GM21360 (cell line): Measurements from ENCODE around the gene SPDYE4.
A peak's percentile ranks its signal among the peaks of the same experiment; 100 is the strongest.
"Not testable (repeated sequence)": the region's sequence is repeated elsewhere in the genome, so short reads cannot be mapped to it uniquely, and the experiment has no call there.

Experiments used
- ATAC-seq: cut with Tn5 transposase; IDR thresholded peaks from one replicate; pipeline ENCODE4 v1.9.1; 2021; ENCODE audit warnings: mild to moderate bottlenecking, moderate library complexity; ENCODE audit not compliant: unreplicated experiment

SPDYE4 gene

DNA sequence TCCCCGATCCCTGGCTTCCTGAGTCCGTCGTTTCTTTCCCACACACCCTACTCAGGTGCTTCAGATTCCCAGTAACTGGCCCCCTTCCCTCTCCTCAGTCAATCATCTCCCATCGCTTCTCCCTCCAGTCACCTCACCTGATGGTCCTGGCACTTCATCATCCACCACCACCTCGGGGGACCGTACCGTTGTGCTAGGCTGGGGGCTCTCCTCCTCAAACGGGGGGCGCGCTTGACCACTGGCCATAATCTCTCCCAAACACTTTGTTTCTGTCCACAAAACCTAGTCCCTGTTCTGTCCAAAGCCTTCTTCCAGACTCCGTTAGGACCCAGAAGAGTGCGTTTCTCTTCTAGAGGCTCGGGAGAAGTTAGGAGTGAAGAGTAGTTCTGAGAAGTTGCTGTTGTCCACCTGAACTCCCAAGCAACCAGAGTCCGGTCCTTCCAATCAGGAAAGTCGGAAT, at the start of gene SPDYE4:
TSS of gene SPDYE4 (minus strand) at position 410 of the 460 bp plus-strand sequence. CDS start at position 246, 164 bp downstream.
- ATAC-seq = no peak

GRCh38 chr17:8806926-8807550, 48.7 kb upstream of the SPDYE4 start:
- ATAC-seq = peak; percentile 68

GRCh38 chr17:8806253-8806925, 48.0 kb upstream of the SPDYE4 start:
- ATAC-seq = no peak

DNA sequence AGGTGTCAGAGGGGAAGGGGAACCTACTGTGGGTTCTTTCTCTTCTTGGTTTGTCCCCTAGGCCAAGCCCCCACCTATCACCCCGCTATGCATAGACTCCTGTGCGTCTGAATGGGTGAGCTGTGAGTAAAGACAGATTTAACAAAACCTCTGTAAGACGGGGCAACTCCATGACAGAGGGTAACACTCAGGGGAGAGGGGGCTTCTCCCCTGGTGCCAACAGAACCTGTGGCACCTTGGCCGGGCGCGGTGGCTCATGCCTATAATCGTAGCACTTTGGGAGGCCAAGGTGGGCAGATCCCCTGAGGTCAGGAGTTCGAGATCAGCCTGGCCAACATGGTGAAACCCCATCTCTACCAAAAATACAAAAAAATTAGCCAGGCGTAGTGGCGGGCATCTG, 47.0 kb upstream of the SPDYE4 start:
- not testable (repeated sequence) for ATAC-seq

DNA sequence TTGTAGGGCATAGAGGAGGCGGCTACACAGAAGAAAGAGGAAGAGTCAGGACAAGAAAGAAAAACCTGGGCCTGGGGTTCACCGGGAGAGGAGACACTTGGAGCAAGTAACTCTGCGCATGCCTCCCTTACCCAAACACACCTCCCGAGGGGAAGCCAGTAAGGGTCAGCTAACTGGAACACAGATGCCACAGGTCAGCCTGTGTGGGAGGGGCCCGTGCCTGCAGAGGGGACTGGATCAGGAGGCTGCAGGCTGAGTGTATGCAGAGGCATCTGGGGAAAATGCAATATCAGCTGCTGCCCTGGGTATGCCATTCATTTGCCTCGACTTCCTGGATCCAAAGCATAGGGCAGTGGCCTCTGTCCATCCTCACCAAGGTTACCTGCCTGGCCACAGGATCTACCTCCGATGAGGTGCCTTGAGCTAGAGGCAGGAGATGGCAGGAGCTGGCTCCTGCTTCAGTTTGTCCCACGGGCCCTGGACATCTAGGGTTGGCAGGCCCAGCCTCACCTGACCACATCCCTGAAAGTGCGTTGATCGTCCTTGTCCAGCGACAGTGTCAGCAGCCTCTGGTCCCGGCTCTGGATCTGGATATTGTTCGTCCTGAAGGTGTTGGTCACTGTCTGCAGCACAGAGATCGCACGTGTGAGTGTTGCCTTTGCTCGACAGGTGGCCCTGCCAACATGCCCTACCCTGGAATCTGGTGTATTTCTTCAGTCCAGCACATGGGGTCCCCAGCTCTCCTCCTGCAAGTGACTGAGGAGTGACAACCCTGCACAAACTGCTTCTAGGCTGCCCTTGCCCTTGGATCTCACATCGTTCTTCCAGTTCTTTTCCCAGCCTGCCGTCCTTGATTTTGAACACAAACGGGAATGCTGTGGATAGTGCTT, 45.4 kb upstream of the SPDYE4 start:
- ATAC-seq = no peak

DNA sequence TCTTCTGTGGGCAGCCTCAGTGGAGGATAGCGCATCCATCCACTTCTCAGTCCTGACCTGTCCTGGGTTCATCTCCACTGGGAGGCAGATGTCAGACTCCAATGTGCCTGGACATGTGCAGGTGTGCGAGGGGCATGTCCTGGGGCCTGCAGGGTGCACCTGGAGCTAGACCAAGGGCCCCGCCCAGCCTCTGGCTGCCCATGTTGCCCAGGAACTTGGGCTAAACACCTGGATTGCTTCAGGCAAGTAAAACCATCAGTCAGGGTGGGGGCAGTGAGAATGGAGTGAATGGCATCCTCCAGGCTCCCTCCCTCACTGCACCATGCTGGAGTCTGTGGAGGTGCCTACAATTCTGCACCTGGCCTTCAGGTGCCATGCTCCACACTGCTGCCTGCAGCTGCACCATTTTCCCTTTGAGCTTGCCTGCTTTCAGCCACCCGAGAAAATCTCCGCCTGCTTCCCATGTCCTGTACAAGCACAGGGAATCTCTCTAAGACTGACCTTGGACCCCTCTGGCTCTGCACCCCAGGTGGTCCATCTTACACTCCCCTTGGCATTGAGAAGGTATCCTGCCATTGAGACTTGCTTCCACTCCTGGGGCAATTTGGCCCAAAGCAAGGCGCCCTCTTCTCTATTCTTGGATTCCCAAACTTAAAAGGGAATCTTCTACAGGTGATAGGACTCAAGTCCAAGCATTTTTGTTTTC, 42.9 kb upstream of the SPDYE4 start:
- no peak for ATAC-seq

DNA sequence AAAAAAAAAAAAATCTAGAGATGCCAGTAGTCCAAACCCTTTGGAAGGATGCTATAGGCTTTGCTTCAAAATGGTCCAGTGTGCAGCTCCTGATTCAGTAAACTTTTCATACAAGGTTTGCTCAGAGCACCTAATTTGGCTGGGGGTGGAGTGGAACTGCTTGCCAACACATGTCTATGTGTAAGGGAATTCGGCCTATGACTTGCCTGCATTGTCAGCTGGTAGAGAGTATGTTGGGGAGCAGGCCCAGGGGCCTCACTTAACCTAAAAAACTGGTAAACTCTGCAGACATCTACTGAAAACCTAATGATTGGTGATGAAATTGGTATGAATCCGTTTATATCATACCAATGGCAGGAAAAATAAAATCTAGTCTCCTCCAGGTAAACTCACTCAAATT, 42.3 kb upstream of the SPDYE4 start:
- no peak for ATAC-seq

DNA sequence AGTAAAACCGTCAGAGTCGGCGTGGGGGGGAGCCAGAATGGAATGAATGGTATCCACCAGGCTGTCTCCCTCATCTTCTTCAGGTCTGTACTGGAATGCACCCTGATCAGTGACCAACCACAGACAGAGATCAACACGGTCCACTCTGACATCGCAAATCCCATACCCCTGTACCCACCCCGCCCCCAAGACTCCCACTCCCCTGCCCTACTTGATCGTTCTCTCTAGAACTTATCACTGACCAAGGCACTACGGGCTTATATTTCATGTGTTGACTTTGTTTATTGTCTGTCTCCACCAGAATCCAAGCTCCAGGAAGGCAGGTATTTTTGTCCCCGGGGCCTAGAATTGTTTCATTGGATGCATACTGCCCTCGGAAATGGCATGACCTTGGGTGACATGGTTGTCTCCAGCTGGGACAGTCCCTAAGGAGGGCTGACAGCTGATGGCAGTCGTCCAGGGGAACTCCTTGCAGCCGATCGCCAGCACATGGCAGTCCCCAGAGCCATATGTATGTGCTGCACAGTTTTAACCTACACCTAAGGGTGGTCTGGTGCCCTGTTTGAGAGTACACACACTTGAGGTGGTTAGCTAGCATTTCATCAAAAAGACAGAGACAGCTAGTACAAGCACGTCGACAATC, 41.3 kb upstream of the SPDYE4 start:
- no peak for ATAC-seq

GRCh38 chr17:8798846-8799569, 40.7 kb upstream of the SPDYE4 start, which contains the start of gene MFSD6L:
MFSD6L (minus strand) TSS chr17:8799365; CDS start chr17:8799120, 245 bp downstream.
- ATAC-seq = no peak

DNA sequence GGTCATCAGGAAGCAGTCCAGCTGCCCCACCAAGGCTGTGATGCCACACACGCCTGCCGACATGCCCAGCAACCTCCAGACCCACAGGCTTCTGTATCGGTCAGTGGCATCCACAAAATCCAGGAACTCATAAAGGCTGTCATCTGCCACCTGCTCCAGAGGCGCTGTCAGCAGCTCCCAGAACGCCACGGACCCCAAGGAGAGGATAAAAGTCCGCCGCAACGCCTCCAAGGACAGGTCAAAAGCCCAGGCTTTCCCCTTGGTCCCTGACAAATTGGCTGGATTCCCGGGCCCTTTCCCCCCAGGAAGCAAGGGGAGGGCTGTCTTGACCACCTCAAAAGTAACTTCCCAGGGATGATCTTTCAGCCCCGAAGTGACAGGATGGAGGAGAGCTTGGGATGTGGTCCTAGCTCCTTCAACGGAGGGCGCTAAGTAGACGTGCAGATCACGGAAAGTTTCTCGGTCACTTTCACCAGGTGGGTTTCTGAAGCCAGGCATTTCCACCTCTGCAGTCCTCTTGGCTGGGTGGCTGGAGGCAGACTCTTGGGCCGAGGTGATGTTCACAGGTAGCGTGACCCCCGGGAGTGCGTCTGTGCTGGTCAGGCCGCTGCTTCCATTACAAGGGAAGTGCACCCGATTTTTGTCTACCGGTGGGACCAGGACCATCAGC, 40.0 kb upstream of the SPDYE4 start:
- no peak for ATAC-seq

GRCh38 chr17:8797621-8798175, 39.4 kb upstream of the SPDYE4 start:
- ATAC-seq = no peak

DNA sequence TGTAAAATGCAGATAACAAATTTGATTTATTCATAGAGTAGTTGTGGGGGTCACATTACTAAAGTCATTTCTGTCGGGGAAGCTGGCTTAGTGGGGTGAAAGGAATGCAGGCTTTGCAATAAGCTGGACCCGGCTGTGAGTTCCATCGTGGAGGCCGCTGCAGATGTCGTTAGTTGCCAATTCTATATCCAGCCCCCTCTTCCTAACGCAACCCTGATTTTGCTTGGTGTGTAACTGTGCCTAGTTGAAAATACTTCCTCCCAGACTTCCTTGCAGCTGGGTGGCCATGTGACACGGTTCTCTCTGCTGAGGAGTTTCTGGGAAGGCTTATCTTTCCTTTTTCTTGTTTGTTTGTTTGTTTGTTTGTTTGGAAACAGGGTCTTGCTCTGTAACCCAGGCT, 36.3 kb upstream of the SPDYE4 start:
- ATAC-seq = no peak

GRCh38 chr17:8793649-8794048, 35.3 kb upstream of the SPDYE4 start:
- ATAC-seq = no peak

- ATAC-seq = no peak
Measured at GRCh38 chr17:8792646-8793045, 34.3 kb upstream of the SPDYE4 start.

DNA sequence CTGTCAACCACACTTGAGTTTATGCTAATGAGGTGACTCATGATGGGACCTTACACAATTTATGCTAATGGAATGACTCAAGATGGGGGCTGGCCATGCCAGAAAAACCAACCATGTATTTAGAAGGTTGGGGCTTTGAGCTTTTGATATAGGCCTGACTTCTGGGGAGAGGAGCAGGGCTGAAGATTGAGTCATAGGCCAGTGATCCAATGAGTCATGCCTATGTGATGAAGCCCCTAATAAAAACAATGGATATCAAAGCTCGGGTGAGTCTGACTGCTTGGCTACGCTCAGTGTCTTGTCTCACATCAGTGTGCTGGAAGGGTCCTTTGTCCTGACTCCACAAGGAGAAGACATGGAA, 33.5 kb upstream of the SPDYE4 start:
- ATAC-seq = no peak

DNA sequence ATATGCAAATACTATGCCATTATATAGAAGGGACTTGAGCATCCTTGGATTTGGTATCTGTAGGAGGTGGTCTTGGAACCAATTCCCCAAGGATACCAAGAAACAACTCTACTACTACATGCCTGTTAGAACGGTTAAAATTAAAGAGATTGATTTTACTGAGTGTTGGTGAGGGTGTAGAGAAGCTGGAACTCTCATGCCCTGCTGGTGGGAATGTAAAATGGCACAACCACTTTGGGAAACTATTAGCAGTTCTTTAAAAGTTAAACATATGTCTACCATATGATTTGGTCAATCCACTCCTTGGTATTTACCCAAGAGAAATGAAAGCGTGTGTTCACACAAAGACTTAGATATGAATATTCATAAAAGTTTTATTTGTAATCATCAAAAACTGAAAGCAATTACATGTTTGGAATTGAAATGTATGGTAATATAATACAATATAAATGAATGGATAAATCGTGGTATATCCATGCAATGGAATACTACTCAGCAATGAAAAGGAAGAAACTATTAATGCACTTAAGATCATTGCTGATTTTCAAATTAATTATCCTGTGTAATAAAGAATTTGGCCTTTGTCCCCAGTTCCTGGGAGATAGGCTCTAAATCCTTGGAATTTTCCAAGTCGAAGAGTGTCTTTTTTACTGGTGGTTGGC, 33.0 kb upstream of the SPDYE4 start:
- no peak for ATAC-seq

DNA sequence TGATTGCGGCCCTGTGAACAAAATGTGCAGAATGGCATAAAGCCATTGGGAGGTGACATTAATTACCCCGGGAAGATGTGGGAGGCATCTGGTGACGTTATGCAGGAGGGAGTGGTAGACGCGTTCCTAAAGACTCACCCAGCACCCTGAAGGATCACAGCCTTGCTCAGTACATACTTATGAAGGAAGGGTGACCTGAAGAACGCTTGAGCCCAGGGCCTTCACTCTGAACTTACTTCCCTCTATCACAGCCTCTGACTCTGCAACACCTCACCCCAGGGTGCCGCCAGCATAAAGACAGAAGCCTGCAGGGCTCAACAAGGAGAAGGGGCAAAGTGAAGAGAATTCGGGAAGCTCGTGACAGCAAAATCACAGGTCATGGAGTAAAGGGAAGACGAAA, 31.4 kb upstream of the SPDYE4 start:
- ATAC-seq = no peak

DNA sequence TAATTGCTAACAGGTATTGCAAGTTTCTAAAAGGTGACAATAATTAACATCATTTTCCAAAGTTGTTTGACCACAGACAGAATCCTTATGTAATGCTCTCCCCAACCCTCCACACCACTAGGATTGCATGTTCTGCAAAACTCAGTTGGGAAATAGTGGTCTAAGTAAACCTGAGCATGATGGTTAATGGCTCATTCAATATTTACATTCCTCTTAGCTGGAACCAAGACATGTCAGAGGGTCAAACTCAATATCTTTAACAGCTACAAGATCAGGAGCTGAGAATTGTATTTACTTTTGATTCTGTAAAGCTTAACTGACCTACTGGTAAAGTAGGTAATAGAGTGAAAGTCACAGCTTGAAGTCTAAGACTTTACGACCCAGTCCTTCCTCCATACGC, 30.7 kb upstream of the SPDYE4 start:
- ATAC-seq = no peak
